Measurements from ENCODE around the gene LEPROT. TPM values are rescaled to one million over a fixed set of nuclear protein-coding genes. Genes with fewer than 3 reads are reported as not detected.
A peak's percentile ranks its signal among the peaks of the same experiment; 100 is the strongest.
"Not testable (repeated sequence)": the region's sequence is repeated elsewhere in the genome, so short reads cannot be mapped to it uniquely, and the experiment has no call there.

LEPROT gene
- total RNA-seq, 1 donor from 2014 or later, result 128 TPM

- Mint-ChIP-seq H3K27me3 (ENCODE audit: low read depth) (no peaks in the 10 kb centered on the region), H3K9me3 (ENCODE audit: low read depth) (peaks cover 12% of the 10 kb centered on the region), H3K36me3 (ENCODE audit: low read depth) (no peaks in the 10 kb centered on the region), H3K27ac (ENCODE audit: unreplicated experiment) (no peak overlapping the region), H3K4me1 (ENCODE audit: low read depth) (peaks cover 8% of the 10 kb centered on the region), H3K4me3 (ENCODE audit: unreplicated experiment) (no peak overlapping the region)
- TF ChIP-seq CTCF (IDR thresholded peaks at IDR 0.05), result no peak
- DNase-seq (ENCODE audit: low spot score), result no peak
These were observed 37.4 kb downstream of the LEPROT start for GRCh38 chr1:65457868-65458267.

GRCh38 chr1:65458730-65459396 lies 38.4 kb downstream of the LEPROT start:
- Mint-ChIP-seq H3K27me3 (ENCODE audit: low read depth) (no peaks in the 10 kb centered on the region), H3K4me3 (ENCODE audit: unreplicated experiment) (no peak overlapping the region), H3K9me3 (ENCODE audit: low read depth) (peaks cover 13% of the 10 kb centered on the region), H3K27ac (ENCODE audit: unreplicated experiment) (no peak overlapping the region), H3K36me3 (ENCODE audit: low read depth) (no peaks in the 10 kb centered on the region), H3K4me1 (ENCODE audit: low read depth) (peaks cover 8% of the 10 kb centered on the region)
- no peak for TF ChIP-seq CTCF (IDR thresholded peaks at IDR 0.05)
- DNase-seq (ENCODE audit: low spot score), result no peak

- Mint-ChIP-seq H3K27ac (ENCODE audit: unreplicated experiment) (no peak overlapping the region), H3K36me3 (ENCODE audit: low read depth) (no peaks in the 10 kb centered on the region), H3K4me3 (ENCODE audit: unreplicated experiment) (no peak overlapping the region), H3K9me3 (ENCODE audit: low read depth) (peaks cover 13% of the 10 kb centered on the region), H3K27me3 (ENCODE audit: low read depth) (no peaks in the 10 kb centered on the region), H3K4me1 (ENCODE audit: low read depth) (peaks cover 8% of the 10 kb centered on the region)
- DNase-seq (ENCODE audit: low spot score), result no peak
- TF ChIP-seq CTCF (IDR thresholded peaks at IDR 0.05), result peak; percentile 76
These were observed 38.9 kb downstream of the LEPROT start for GRCh38 chr1:65459397-65459768.

GRCh38 chr1:65465837-65466236 lies 45.4 kb downstream of the LEPROT start:
- not testable (repeated sequence) for H3K27ac Mint-ChIP-seq (ENCODE audit: unreplicated experiment); H3K27me3 Mint-ChIP-seq (ENCODE audit: low read depth); H3K4me1 Mint-ChIP-seq (ENCODE audit: low read depth); DNase-seq (ENCODE audit: low spot score); H3K36me3 Mint-ChIP-seq (ENCODE audit: low read depth); H3K4me3 Mint-ChIP-seq (ENCODE audit: unreplicated experiment)
- H3K9me3 Mint-ChIP-seq (ENCODE audit: low read depth), result peaks cover 20% of the 10 kb centered on the region

- Mint-ChIP-seq H3K4me3 (ENCODE audit: unreplicated experiment) (no peak overlapping the region), H3K27ac (ENCODE audit: unreplicated experiment) (no peak overlapping the region), H3K9me3 (ENCODE audit: low read depth) (peaks cover 20% of the 10 kb centered on the region), H3K27me3 (ENCODE audit: low read depth) (no peaks in the 10 kb centered on the region), H3K4me1 (ENCODE audit: low read depth) (no peaks in the 10 kb centered on the region), H3K36me3 (ENCODE audit: low read depth) (peaks cover 2% of the 10 kb centered on the region)
- no peak for DNase-seq (ENCODE audit: low spot score)
- TF ChIP-seq CTCF (IDR thresholded peaks at IDR 0.05), result no peak
These were observed 47.1 kb downstream of the LEPROT start for GRCh38 chr1:65467536-65467935.
